ENCODE data around the gene BUD23. TPM values are rescaled to one million over a fixed set of nuclear protein-coding genes. Genes with fewer than 3 reads are reported as not detected.

Gene BUD23
- total and polyA plus RNA-seq, 2 experiments from 2014 or later, result 62.1 to 117 TPM

- TF ChIP-seq REST (IDR thresholded peaks at IDR 0.05; ENCODE audit: unreplicated experiment) (no peak), JUNB (IDR thresholded peaks at IDR 0.05; ENCODE audit: unreplicated experiment) (no peak), NANOG (IDR thresholded peaks at IDR 0.05; ENCODE audit: borderline replicate concordance) (no peak), EZH2 (IDR thresholded peaks at IDR 0.05; ENCODE audit: low read depth, unreplicated experiment) (no peak), POLR2AphosphoS5 (IDR thresholded peaks at IDR 0.05; ENCODE audit: low read depth) (no peak)
Observed at GRCh38 chr7:73746378-73746777, 63.0 kb downstream of the BUD23 start (continued).

MicroRNAs within 50 kb of the gene (microRNA counts, 767-probe panel; counts per million panel counts)
- microRNA hsa-miR-4284, result not detected

Small RNA genes lying within 50 kb of the gene (microRNA-seq; reads per million reads assigned to microRNA genes)
- gene MIR4284, result not detected

Small RNA genes lying within 50 kb of the gene (small RNA-seq; reads per million reads assigned to genes)
- gene MIR4284 (ENCODE audit: low replicate concordance) (0.15 reads per million), gene RN7SL265P (ENCODE audit: low replicate concordance) (not detected)

Other genes starting within 250 kb of the BUD23 start
- gene FZD9, start 249.8 kb upstream of the BUD23 start, total RNA-seq (2014; rRNA removed; shearing (Covaris generic)), result 4.2 and 5.5 TPM in 2 replicates
- gene FZD9, start 249.8 kb upstream of the BUD23 start, polyA plus RNA-seq (2016; fragmentation: Nextera tagmentation; extraction: Ambion mirVana), result 1.3 and 1.8 TPM in 2 replicates
- gene BAZ1B, start 161.3 kb upstream of the BUD23 start, total RNA-seq (2014; rRNA removed; shearing (Covaris generic)), result 65.5 and 70.7 TPM in 2 replicates
- gene BAZ1B, start 161.3 kb upstream of the BUD23 start, polyA plus RNA-seq (2016; fragmentation: Nextera tagmentation; extraction: Ambion mirVana), result 35.8 and 40.4 TPM in 2 replicates
- gene BCL7B, start 125.9 kb upstream of the BUD23 start, total RNA-seq (2014; rRNA removed; shearing (Covaris generic)), result 12.0 and 17.0 TPM in 2 replicates
- 18.2 and 18.4 TPM in 2 replicates for gene BCL7B, start 125.9 kb upstream of the BUD23 start, polyA plus RNA-seq (2016; fragmentation: Nextera tagmentation; extraction: Ambion mirVana)
- gene TBL2, start 105.0 kb upstream of the BUD23 start, total RNA-seq (2014; rRNA removed; shearing (Covaris generic)), result 21.7 and 27.8 TPM in 2 replicates
- 6.9 TPM in 2 replicates for gene TBL2, start 105.0 kb upstream of the BUD23 start, polyA plus RNA-seq (2016; fragmentation: Nextera tagmentation; extraction: Ambion mirVana)
- 8.6 and 25.7 TPM in 2 replicates for gene MLXIPL, start 59.1 kb upstream of the BUD23 start, total RNA-seq (2014; rRNA removed; shearing (Covaris generic))
- 13.1 and 13.7 TPM in 2 replicates for gene MLXIPL, start 59.1 kb upstream of the BUD23 start, polyA plus RNA-seq (2016; fragmentation: Nextera tagmentation; extraction: Ambion mirVana)
- gene VPS37D, start 15.8 kb upstream of the BUD23 start, total RNA-seq (2014; rRNA removed; shearing (Covaris generic)), result 5.6 and 7.0 TPM in 2 replicates
- gene VPS37D, start 15.8 kb upstream of the BUD23 start, polyA plus RNA-seq (2016; fragmentation: Nextera tagmentation; extraction: Ambion mirVana), result 1.8 and 2.2 TPM in 2 replicates
- gene DNAJC30, start 144 bp upstream of the BUD23 start, total RNA-seq (2014; rRNA removed; shearing (Covaris generic)), result 1.3 and 2.8 TPM in 2 replicates
- 5.2 and 5.6 TPM in 2 replicates for gene DNAJC30, start 144 bp upstream of the BUD23 start, polyA plus RNA-seq (2016; fragmentation: Nextera tagmentation; extraction: Ambion mirVana)
- gene STX1A, start 36.1 kb downstream of the BUD23 start, total RNA-seq (2014; rRNA removed; shearing (Covaris generic)), result 9.4 and 19.8 TPM in 2 replicates
- 9.1 and 11.7 TPM in 2 replicates for gene STX1A, start 36.1 kb downstream of the BUD23 start, polyA plus RNA-seq (2016; fragmentation: Nextera tagmentation; extraction: Ambion mirVana)
- 16.3 and 24.6 TPM in 2 replicates for gene ABHD11, start 55.2 kb downstream of the BUD23 start, total RNA-seq (2014; rRNA removed; shearing (Covaris generic))
- 18.0 and 18.7 TPM in 2 replicates for gene ABHD11, start 55.2 kb downstream of the BUD23 start, polyA plus RNA-seq (2016; fragmentation: Nextera tagmentation; extraction: Ambion mirVana)
- gene CLDN3, start 86.7 kb downstream of the BUD23 start, total RNA-seq (2014; rRNA removed; shearing (Covaris generic)), result 24.1 and 27.7 TPM in 2 replicates
- 20.1 and 21.4 TPM in 2 replicates for gene CLDN3, start 86.7 kb downstream of the BUD23 start, polyA plus RNA-seq (2016; fragmentation: Nextera tagmentation; extraction: Ambion mirVana)
- 18.6 and 19.4 TPM in 2 replicates for gene CLDN4, start 147.4 kb downstream of the BUD23 start, total RNA-seq (2014; rRNA removed; shearing (Covaris generic))
- gene CLDN4, start 147.4 kb downstream of the BUD23 start, polyA plus RNA-seq (2016; fragmentation: Nextera tagmentation; extraction: Ambion mirVana), result 11.6 and 16.5 TPM in 2 replicates
- gene METTL27, start 158.9 kb downstream of the BUD23 start, total RNA-seq (2014; rRNA removed; shearing (Covaris generic)), result 5.9 and 11.0 TPM in 2 replicates
- gene METTL27, start 158.9 kb downstream of the BUD23 start, polyA plus RNA-seq (2016; fragmentation: Nextera tagmentation; extraction: Ambion mirVana), result 7.2 and 10.1 TPM in 2 replicates
- gene TMEM270, start 177.6 kb downstream of the BUD23 start, total RNA-seq (2014; rRNA removed; shearing (Covaris generic)), result not detected in 2 replicates
- gene TMEM270, start 177.6 kb downstream of the BUD23 start, polyA plus RNA-seq (2016; fragmentation: Nextera tagmentation; extraction: Ambion mirVana), result not detected in 2 replicates

All from GM23338 (cell line).